CMK (cell line): ENCODE measurements around the gene ASXL3.

ENCODE experiments used
- DNase-seq: peaks from one replicate; pipeline ENCODE4 v3.0.0-alpha.2; 2010; ENCODE audit warnings: low read depth

ASXL3 gene

GRCh38 chr18:33583901-33584300 lies 5.9 kb downstream of the ASXL3 start:
- DNase-seq: no peak

- no peak for DNase-seq
These were observed 6.8 kb downstream of the ASXL3 start for GRCh38 chr18:33584548-33585430.

- no peak for DNase-seq
These were observed 7.4 kb downstream of the ASXL3 start for GRCh38 chr18:33585431-33585775.

GRCh38 chr18:33588361-33588760 lies 10.3 kb downstream of the ASXL3 start:
- no peak for DNase-seq

GRCh38 chr18:33593261-33593660 lies 15.2 kb downstream of the ASXL3 start:
- DNase-seq: no peak

GRCh38 chr18:33594799-33595198 lies 16.8 kb downstream of the ASXL3 start:
- no peak for DNase-seq

GRCh38 chr18:33596178-33596854 lies 18.3 kb downstream of the ASXL3 start:
- no peak for DNase-seq

- no peak for DNase-seq
These were observed 22.8 kb downstream of the ASXL3 start for GRCh38 chr18:33600846-33601245.

- DNase-seq: no peak
These were observed 25.4 kb downstream of the ASXL3 start for GRCh38 chr18:33603454-33603853.

- no peak for DNase-seq
These were observed 27.2 kb downstream of the ASXL3 start for GRCh38 chr18:33605250-33605649.

GRCh38 chr18:33606621-33607020 lies 28.6 kb downstream of the ASXL3 start:
- no peak for DNase-seq

- DNase-seq: no peak
These were observed 33.6 kb downstream of the ASXL3 start for GRCh38 chr18:33611525-33612135.

- DNase-seq: no peak
These were observed 34.6 kb downstream of the ASXL3 start for GRCh38 chr18:33612632-33613031.

- no peak for DNase-seq
These were observed 38.5 kb downstream of the ASXL3 start for GRCh38 chr18:33616556-33616955.

- no peak for DNase-seq
These were observed 49.1 kb downstream of the ASXL3 start for GRCh38 chr18:33627114-33627513.

- DNase-seq: no peak
These were observed 52.5 kb downstream of the ASXL3 start for GRCh38 chr18:33630476-33630875.

GRCh38 chr18:33641141-33641540 lies 63.1 kb downstream of the ASXL3 start:
- DNase-seq: no peak

- DNase-seq: no peak
These were observed 66.5 kb downstream of the ASXL3 start for GRCh38 chr18:33644494-33644893.

- no peak for DNase-seq
These were observed 69.3 kb downstream of the ASXL3 start for GRCh38 chr18:33647365-33647764.

GRCh38 chr18:33652635-33653034 lies 74.6 kb downstream of the ASXL3 start:
- no peak for DNase-seq

GRCh38 chr18:33653231-33653630 lies 75.2 kb downstream of the ASXL3 start:
- DNase-seq: no peak

GRCh38 chr18:33656889-33657448 lies 79.0 kb downstream of the ASXL3 start:
- no peak for DNase-seq
